NOMO-1 treated with dmso at 0.1 percent for 144 hours (cell line): ENCODE data around the gene PCDHGB4.
"Not testable (repeated sequence)": the region's sequence is repeated elsewhere in the genome, so short reads cannot be mapped to it uniquely, and the experiment has no call there.

Experiments
- DNase-seq: peaks from one replicate; lab custom pipeline; 2025; ENCODE audit not compliant: unreplicated experiment; lab: John Stamatoyannopoulos, UW

Gene PCDHGB4

GRCh38 chr5:141387557-141388311 lies at the start of gene PCDHGB4:
Gene PCDHGB4, plus strand, starts transcription at chr5:141387698. Its CDS starts 187 bp downstream, at chr5:141387885.
- DNase-seq = not testable (repeated sequence)

GRCh38 chr5:141338538-141339306 lies 48.8 kb upstream of the PCDHGB4 start, which contains the start of gene PCDHGA2:
Gene PCDHGA2, plus strand, starts transcription at chr5:141338760.
- no peak for DNase-seq

- DNase-seq = not testable (repeated sequence)
These were observed 46.6 kb upstream of the PCDHGB4 start for GRCh38 chr5:141340781-141341354.

- DNase-seq = no peak
These were observed 44.7 kb upstream of the PCDHGB4 start for GRCh38 chr5:141342773-141343172.

GRCh38 chr5:141343242-141343952 lies 44.1 kb upstream of the PCDHGB4 start, which contains the start of gene PCDHGA3:
Gene PCDHGA3, plus strand, starts transcription at chr5:141343829. Its CDS starts 205 bp downstream, at chr5:141344034.
- no peak for DNase-seq

DNA sequence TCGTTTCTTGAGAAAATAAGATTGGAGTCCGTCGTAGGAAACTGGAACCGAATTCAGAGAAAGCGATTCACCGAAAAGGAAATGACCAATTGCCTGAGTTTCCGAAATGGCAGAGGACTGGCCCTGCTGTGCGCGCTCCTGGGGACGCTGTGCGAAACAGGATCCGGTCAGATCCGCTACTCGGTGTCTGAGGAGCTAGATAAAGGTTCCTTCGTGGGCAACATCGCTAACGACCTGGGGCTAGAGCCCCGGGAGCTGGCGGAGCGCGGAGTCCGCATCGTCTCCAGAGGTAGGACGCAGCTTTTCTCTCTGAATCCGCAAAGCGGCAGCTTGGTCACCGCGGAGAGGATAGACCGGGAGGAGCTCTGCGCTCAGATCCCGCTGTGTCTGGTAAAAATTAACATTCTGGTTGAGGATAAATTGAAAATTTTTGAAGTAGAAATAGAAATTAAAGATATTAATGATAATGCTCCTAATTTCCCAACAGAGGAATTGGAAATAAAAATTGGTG lies 43.5 kb upstream of the PCDHGB4 start:
- no peak for DNase-seq

GRCh38 chr5:141345327-141345726 lies 42.2 kb upstream of the PCDHGB4 start:
- no peak for DNase-seq

GRCh38 chr5:141346017-141346416 lies 41.5 kb upstream of the PCDHGB4 start:
- DNase-seq = not testable (repeated sequence)

DNA sequence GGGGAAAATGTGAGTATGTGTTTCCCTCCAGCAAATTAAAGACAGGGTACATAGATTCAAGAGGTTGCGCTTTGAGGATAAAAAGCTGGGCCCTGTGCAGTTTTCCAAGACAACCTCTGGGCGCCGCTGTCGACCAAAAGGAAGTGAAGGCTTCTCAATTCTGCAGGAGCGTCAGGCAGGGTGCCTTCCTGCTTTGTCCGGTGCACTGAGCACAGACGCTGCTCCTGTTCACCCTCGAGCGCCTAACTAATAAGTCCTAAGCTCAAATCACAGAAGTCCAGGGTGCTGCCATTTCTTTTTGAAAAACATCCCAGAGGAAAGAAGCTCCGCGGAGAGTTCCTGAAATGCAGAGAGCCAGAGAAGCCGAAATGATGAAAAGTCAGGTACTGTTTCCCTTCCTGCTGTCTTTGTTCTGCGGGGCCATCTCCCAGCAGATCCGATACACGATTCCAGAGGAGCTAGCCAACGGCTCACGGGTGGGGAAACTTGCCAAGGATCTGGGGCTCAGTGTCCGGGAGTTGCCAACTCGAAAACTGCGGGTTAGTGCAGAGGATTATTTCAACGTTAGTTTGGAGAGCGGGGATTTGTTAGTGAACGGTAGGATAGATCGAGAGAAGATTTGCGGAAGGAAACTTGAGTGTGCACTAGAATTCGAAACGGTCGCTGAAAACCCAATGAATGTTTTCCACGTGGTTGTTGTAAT lies 37.4 kb upstream of the PCDHGB4 start, which contains the start of gene PCDHGB1:
PCDHGB1 (plus strand) TSS at position 183 of the 703 bp plus-strand sequence; CDS start at position 345, 162 bp downstream.
- no peak for DNase-seq

- no peak for DNase-seq
These were observed 35.9 kb upstream of the PCDHGB4 start for GRCh38 chr5:141351591-141351990.

GRCh38 chr5:141354900-141355469 lies 32.5 kb upstream of the PCDHGB4 start, which contains the start of gene PCDHGA4:
Gene PCDHGA4, plus strand, starts transcription at chr5:141355021. Its CDS starts 87 bp downstream, at chr5:141355108.
- no peak for DNase-seq

DNA sequence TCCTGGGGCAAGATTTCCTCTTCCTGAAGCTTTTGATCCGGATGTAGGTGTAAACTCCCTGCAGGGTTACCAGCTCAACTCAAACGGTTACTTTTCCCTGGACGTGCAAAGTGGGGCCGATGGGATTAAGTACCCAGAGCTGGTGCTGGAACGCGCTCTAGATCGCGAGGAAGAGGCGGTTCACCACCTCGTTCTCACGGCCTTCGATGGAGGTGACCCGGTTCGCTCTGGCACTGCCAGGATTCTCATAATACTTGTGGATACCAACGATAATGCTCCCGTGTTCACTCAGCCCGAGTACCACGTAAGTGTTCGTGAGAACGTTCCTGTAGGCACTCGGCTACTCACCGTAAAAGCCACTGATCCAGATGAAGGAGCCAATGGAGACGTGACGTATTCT lies 31.9 kb upstream of the PCDHGB4 start:
- no peak for DNase-seq

DNA sequence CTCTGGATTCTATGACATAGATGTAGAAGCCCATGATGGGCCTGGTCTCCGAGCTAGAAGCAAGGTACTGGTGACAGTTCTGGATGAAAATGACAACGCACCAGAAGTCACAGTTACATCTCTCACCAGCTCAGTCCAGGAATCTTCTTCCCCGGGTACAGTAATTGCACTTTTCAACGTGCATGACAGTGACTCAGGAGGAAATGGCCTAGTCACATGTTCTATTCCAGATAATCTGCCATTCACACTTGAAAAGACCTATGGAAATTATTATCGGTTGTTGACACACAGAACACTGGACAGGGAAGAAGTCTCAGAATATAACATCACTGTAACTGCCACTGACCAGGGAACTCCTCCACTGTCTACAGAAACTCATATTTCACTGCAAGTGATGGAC lies 31.4 kb upstream of the PCDHGB4 start:
- DNase-seq = no peak

- no peak for DNase-seq
These were observed 30.5 kb upstream of the PCDHGB4 start for GRCh38 chr5:141356950-141357349.

DNA sequence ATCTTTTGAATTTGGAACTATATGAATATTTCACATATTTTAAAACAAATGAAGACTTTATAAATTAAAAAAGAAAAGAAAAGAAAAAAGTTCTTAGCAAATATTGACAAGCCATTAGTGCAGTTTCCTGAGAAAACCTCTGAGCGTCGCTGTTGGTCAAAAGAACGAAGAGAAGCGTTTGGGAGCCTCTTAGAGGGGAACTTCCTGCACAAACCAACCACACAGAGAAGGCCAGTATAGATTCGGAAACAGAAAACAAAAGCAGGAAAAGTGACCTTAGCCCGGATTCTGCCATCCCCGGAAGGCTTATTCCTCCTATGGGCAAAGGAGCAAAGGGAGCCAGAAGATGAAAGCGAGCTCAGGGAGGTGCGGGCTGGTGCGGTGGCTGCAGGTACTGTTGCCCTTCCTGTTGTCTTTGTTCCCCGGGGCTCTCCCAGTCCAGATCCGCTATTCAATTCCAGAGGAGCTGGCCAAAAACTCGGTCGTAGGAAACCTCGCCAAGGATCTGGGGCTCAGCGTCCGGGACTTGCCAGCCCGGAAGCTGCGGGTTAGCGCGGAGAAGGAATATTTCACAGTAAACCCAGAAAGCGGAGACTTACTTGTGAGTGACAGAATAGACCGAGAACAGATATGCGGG lies 27.6 kb upstream of the PCDHGB4 start, which contains the start of gene PCDHGB2:
PCDHGB2 (plus strand) TSS at position 205 of the 637 bp plus-strand sequence; CDS start at position 347, 142 bp downstream.
- DNase-seq = peak; percentile 54

GRCh38 chr5:141360685-141361084 lies 26.8 kb upstream of the PCDHGB4 start:
- DNase-seq = no peak

GRCh38 chr5:141362719-141363118 lies 24.8 kb upstream of the PCDHGB4 start:
- no peak for DNase-seq

- no peak for DNase-seq
These were observed 23.4 kb upstream of the PCDHGB4 start, which contains the start of gene PCDHGA5 for GRCh38 chr5:141363952-141364660. Gene PCDHGA5, plus strand, starts transcription at chr5:141364162. Its CDS starts 169 bp downstream, at chr5:141364331.
